SU-DHL-6 (cell line): ENCODE measurements around the gene ZFAND3.

Source experiments
- H2AFZ ChIP-seq: fragments of 200-600 bp; sonication (generic); 2 replicates; pipeline ENCODE4 v1.6.1; 2014; ENCODE audit warnings: low read depth, mild to moderate bottlenecking, moderate library complexity, mixed read lengths, antibody characterized with exemption, low read length; ENCODE audit not compliant: severe bottlenecking
- H3F3A ChIP-seq: fragments of 200-600 bp; shearing (Covaris generic); 2 replicates; pipeline ENCODE4 v1.6.0; 2016; ENCODE audit warnings: antibody characterized with exemption, mild to moderate bottlenecking; ENCODE audit not compliant: insufficient read depth
- H3K27ac ChIP-seq: fragments of 200-600 bp; sonication (generic); 2 replicates; pipeline ENCODE4 v1.5.1; 2016; ENCODE audit warnings: low read depth, mild to moderate bottlenecking, low read length, moderate library complexity, mixed read lengths
- H3K27me3 ChIP-seq: fragments of 200-600 bp; sonication (generic), shearing (Covaris generic); 2 replicates; pipeline ENCODE4 v1.6.0; 2014; ENCODE audit warnings: mild to moderate bottlenecking, low read length
- H3K36me3 ChIP-seq: fragments of 200-600 bp; sonication (generic); 2 replicates; pipeline ENCODE4 v1.6.1; 2014; ENCODE audit warnings: mild to moderate bottlenecking, low read length, mixed read lengths
- H3K4me2 ChIP-seq: fragments of 300-600, 200-600 bp; shearing (Covaris generic), sonication (generic); 2 replicates; pipeline ENCODE4 v1.6.0; 2014; ENCODE audit warnings: low read length, low read depth, mild to moderate bottlenecking; ENCODE audit not compliant: poor library complexity, severe bottlenecking
- H3K4me3 ChIP-seq: fragments of 200-600 bp; sonication (generic); 2 replicates; pipeline ENCODE4 v1.5.1; 2014; ENCODE audit warnings: antibody characterized with exemption, low read length, mild to moderate bottlenecking, mixed read lengths; ENCODE audit not compliant: insufficient read depth, poor library complexity, severe bottlenecking
- H3K79me2 ChIP-seq: fragments of 200-600 bp; sonication (generic); 2 replicates; pipeline ENCODE4 v1.6.1; 2014; ENCODE audit warnings: mild to moderate bottlenecking, low read length, moderate library complexity; ENCODE audit not compliant: insufficient read depth
- H3K9ac ChIP-seq: fragments of 200-600 bp; sonication (generic); 2 replicates; pipeline ENCODE4 v1.7.0; 2014; ENCODE audit warnings: mild to moderate bottlenecking, low read length
- H3K9me2 ChIP-seq: fragments of 200-600 bp; sonication (generic); replicated peaks from 2 replicates; pipeline ENCODE4 v1.6.1; 2014; ENCODE audit warnings: low read length; ENCODE audit not compliant: insufficient read depth
- H3K9me3 ChIP-seq: fragments of 200-600 bp; sonication (generic); 2 replicates; pipeline ENCODE4 v1.6.1; 2014; ENCODE audit warnings: low read length, mixed read lengths; ENCODE audit not compliant: insufficient read depth
- H4K20me1 ChIP-seq: fragments of 200-600 bp; sonication (generic); 2 replicates; pipeline ENCODE4 v1.6.1; 2014; ENCODE audit warnings: low read depth, mild to moderate bottlenecking, antibody characterized with exemption, low read length, moderate library complexity, mixed read lengths
- EZH2phosphoT487 ChIP-seq: fragments of 200-600 bp; sonication (generic), shearing (Covaris generic); conservative IDR thresholded peaks from 2 replicates; pipeline ENCODE4 v1.6.1; 2018; ENCODE audit warnings: mild to moderate bottlenecking, antibody characterized with exemption, low read length, moderate library complexity, mixed read lengths
- TF ChIP-seq, protein P1 (sequence below): fragments of 200-600 bp; sonication (generic); IDR thresholded peaks from one replicate; pipeline ENCODE4 v1.5.1; 2017; ENCODE audit warnings: antibody characterized with exemption, mild to moderate bottlenecking, low read length, moderate library complexity; ENCODE audit not compliant: insufficient read depth, poor library complexity, severe bottlenecking

The ZFAND3 gene

DNA sequence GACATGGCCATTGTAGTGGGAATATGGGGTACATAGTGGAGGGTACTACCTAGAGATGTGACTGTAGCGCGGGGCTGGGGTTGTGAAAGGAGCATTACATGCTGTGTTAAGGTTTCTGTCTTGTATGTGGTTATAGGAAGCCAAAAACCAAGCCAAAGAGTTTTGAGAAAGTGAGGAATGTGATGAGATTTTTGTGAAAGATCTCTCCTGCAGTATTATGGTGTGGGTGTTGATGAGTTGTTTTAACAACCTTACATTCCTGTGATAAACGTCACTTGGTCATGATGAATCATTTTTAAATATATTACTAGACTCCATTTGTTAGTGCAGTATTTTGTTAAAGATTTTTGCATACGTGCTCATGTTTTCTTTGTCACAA is 48.9 kb downstream of the ZFAND3 start:
- Histone ChIP-seq H3K9ac (no peak overlapping the region), H3K36me3 (no peaks in the 10 kb centered on the region), H3K9me2 (no peaks in the 10 kb centered on the region), H3K4me2 (no peak overlapping the region), H3F3A (no peaks in the 10 kb centered on the region), H3K4me3 (no peak overlapping the region), H3K9me3 (no peaks in the 10 kb centered on the region), H4K20me1 (peaks cover 46% of the 10 kb centered on the region), H2AFZ (no peak overlapping the region), H3K79me2 (peaks cover 68% of the 10 kb centered on the region), H3K27ac (no peak overlapping the region), H3K27me3 (no peaks in the 10 kb centered on the region)
- TF ChIP-seq EZH2phosphoT487, result no peak
- TF ChIP-seq, protein P1, sequence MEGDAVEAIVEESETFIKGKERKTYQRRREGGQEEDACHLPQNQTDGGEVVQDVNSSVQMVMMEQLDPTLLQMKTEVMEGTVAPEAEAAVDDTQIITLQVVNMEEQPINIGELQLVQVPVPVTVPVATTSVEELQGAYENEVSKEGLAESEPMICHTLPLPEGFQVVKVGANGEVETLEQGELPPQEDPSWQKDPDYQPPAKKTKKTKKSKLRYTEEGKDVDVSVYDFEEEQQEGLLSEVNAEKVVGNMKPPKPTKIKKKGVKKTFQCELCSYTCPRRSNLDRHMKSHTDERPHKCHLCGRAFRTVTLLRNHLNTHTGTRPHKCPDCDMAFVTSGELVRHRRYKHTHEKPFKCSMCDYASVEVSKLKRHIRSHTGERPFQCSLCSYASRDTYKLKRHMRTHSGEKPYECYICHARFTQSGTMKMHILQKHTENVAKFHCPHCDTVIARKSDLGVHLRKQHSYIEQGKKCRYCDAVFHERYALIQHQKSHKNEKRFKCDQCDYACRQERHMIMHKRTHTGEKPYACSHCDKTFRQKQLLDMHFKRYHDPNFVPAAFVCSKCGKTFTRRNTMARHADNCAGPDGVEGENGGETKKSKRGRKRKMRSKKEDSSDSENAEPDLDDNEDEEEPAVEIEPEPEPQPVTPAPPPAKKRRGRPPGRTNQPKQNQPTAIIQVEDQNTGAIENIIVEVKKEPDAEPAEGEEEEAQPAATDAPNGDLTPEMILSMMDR, result no peak

DNA sequence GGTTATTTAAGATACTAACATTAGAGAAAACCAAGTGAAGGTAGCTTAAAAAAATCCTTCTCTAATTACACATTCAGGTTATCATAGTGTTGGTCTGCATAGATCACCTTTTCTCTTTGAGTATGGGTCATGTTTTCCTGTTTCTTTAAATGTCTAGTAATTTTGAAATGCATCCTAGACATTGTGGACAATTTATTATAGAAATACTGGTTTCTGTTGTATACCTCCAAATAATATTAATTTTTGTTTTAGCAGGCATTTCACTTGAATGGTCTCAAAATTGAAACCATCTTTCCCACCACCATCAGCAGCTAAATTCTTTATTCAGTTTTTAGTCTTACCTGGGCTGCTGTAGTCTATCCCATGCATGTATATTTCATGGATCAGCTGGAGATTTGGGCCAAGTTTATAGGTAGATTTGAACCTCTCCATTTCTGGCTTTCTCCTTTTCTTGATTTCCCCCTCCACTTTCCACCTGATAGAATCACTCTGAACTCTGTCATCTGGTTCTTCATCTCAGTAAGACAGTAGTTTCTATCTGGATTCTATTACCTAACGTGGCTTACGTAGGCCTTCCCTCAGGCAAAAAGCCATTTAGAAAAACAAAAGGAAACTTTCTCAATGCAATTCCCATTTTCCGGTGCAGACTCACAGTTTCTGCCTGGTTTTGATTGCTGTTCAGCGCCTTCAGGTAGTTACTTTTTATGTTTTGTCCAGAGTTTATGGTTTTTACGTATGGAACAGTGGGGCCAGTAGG is 52.3 kb downstream of the ZFAND3 start:
- Histone ChIP-seq H3K79me2 (peaks cover 80% of the 10 kb centered on the region), H3K4me3 (no peak overlapping the region), H3K36me3 (no peaks in the 10 kb centered on the region), H3K9ac (no peak overlapping the region), H3K27me3 (no peaks in the 10 kb centered on the region), H3K27ac (no peak overlapping the region), H3K9me2 (no peaks in the 10 kb centered on the region), H3K4me2 (no peak overlapping the region), H2AFZ (no peak overlapping the region), H3K9me3 (no peaks in the 10 kb centered on the region), H3F3A (no peaks in the 10 kb centered on the region), H4K20me1 (peaks cover 63% of the 10 kb centered on the region)
- TF ChIP-seq, protein P1, result no peak
- TF ChIP-seq EZH2phosphoT487, result no peak

DNA sequence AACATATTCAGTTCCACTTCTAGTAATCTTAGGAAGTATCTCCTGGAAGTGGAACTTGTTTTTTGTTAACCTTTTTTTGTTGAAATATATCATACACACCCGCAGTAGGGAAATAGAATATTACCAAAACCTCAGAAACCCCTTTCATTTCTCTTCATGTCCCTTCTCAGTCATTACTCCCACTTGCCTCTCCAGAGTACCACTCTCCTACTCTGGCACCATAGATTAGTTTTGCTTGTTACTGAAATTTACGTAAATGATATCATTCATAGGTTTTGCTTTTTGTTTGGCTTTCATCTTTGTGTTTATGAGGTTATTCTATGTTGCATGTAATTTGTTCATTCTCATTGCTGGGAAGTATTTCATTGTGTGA is 52.8 kb downstream of the ZFAND3 start:
- Histone ChIP-seq H3K4me3 (no peak overlapping the region), H3K9me3 (no peaks in the 10 kb centered on the region), H3F3A (no peaks in the 10 kb centered on the region), H3K79me2 (peaks cover 80% of the 10 kb centered on the region), H2AFZ (no peak overlapping the region), H4K20me1 (peaks cover 58% of the 10 kb centered on the region), H3K4me2 (no peak overlapping the region), H3K27me3 (no peaks in the 10 kb centered on the region), H3K27ac (no peak overlapping the region), H3K9me2 (no peaks in the 10 kb centered on the region), H3K9ac (no peak overlapping the region), H3K36me3 (no peaks in the 10 kb centered on the region)
- TF ChIP-seq, protein P1, result no peak
